Tibial nerve (tissue), 4 donors: Measurements from ENCODE around the gene SPTBN4. TPM values are rescaled to one million over a fixed set of nuclear protein-coding genes. Genes with fewer than 3 reads are reported as not detected.
"Not testable (repeated sequence)": the region's sequence is repeated elsewhere in the genome, so short reads cannot be mapped to it uniquely, and the experiment has no call there.

Source experiments
- DNase-seq, 2 donors: peaks; one replicate each; pipeline ENCODE4 v3.0.0-alpha.2; 2019; ENCODE audit warnings: low spot score in 2 of 2
- H3K27ac ChIP-seq, 4 donors: fragments of 200-600 bp; sonication (generic) in 3 of 4; one replicate each; pipeline ENCODE4 v1.5.1; 2017 to 2019; ENCODE audit warnings: mild to moderate bottlenecking in 1 of 4
- H3K27me3 ChIP-seq, 2 donors: fragments of 200-600 bp; sonication (generic) in 1 of 2; one replicate each; pipeline versions ENCODE4 v1.5.1 to v1.6.0; 2017 to 2019
- H3K36me3 ChIP-seq, 3 donors: fragments of 200-600 bp; sonication (generic); one replicate each; pipeline ENCODE4 v1.5.1; 2018 to 2019
- H3K4me1 ChIP-seq, 4 donors: fragments of 200-600 bp; sonication (generic) in 3 of 4; one replicate each; pipeline ENCODE4 v1.5.1; 2017 to 2019
- H3K4me3 ChIP-seq, 4 donors: fragments of 200-600 bp; sonication (generic) in 3 of 4; one replicate each; pipeline ENCODE4 v1.5.1; 2017 to 2019; ENCODE audit warnings: mild to moderate bottlenecking in 1 of 4, moderate library complexity in 1 of 4
- H3K9me3 ChIP-seq, 4 donors: fragments of 200-600 bp; sonication (generic) in 3 of 4; one replicate each; pipeline ENCODE4 v1.5.1; 2017 to 2019
- CTCF ChIP-seq, 5 experiments: fragments of 200-600 bp in 3 of 5; fragments of 450-650 bp in 2 of 5; sonication (generic) in 3 of 5; IDR thresholded peaks; one replicate each; pipeline ENCODE4 v1.5.1; 2016 to 2019; ENCODE audit warnings: antibody characterized with exemption in 5 of 5, mild to moderate bottlenecking in 3 of 5, moderate library complexity in 2 of 5
- EP300 ChIP-seq, 2 donors: sonication (generic); formaldehyde crosslinking; IDR thresholded peaks; one replicate each; pipeline ENCODE4 v1.6.1; 2017; ENCODE audit warnings: antibody characterized with exemption in 2 of 2, mild to moderate bottlenecking in 1 of 2
- POLR2A ChIP-seq, 2 donors: fragments of 450-650 bp; IDR thresholded peaks; one replicate each; pipeline ENCODE4 v1.6.1; 2017; ENCODE audit warnings: antibody characterized with exemption in 2 of 2, mild to moderate bottlenecking in 2 of 2, moderate library complexity in 2 of 2
- WGBS, 2 donors: methylation state at CpG; one replicate each; pipeline ENCODE4 v1.1.5; 2018; 5-methylcytosine and 5-hydroxymethylcytosine counted together
- total RNA-seq, 4 donors: library from RNA; depleted of rRNA; stranded (reverse); fragments of >200 nt; gene quantifications; one replicate each; pipeline ENCODE4 v1.1.0, GENCODE V29; 2016

SPTBN4 gene
- total RNA-seq, 4 donors from 2014 or later: 14.9 to 24.0 (median 19.7) TPM

- no peak for DNase-seq
- peak overlapping the region in 2 of 4 donors; percentile 83 to 96 for H3K4me3 ChIP-seq
- TF ChIP-seq POLR2A (IDR thresholded peaks at IDR 0.05): no peak
- no peak for TF ChIP-seq EP300 (IDR thresholded peaks at IDR 0.05)
- TF ChIP-seq CTCF (IDR thresholded peaks at IDR 0.05): no peak
- H3K27ac ChIP-seq: peak overlapping the region; percentile 95 to 100 (median 99)
- no peaks in the 10 kb centered on the region for H3K27me3 ChIP-seq
- peaks cover 0 to 49% (median 33%) of the 10 kb centered on the region in 4 donors for H3K4me1 ChIP-seq
- H3K9me3 ChIP-seq: no peaks in the 10 kb centered on the region
- peaks cover 0 to 13% (median 7%) of the 10 kb centered on the region in 3 donors for H3K36me3 ChIP-seq
- WGBS, 2 donors: 84 to 86% methylated on average over 6 of the region's 6 CpGs
Measured at GRCh38 chr19:40423938-40424337, 42.9 kb upstream of the SPTBN4 start.

- no peak for TF ChIP-seq EP300 (IDR thresholded peaks at IDR 0.05)
- TF ChIP-seq POLR2A (IDR thresholded peaks at IDR 0.05): no peak
- TF ChIP-seq CTCF (IDR thresholded peaks at IDR 0.05): no peak
- Histone ChIP-seq H3K4me1 (peaks cover 0 to 49% (median 33%) of the 10 kb centered on the region in 4 donors), H3K36me3 (peaks cover 0 to 13% (median 7%) of the 10 kb centered on the region in 3 donors), H3K27me3 (no peaks in the 10 kb centered on the region), H3K4me3 (peak overlapping the region; percentile 83 to 96 (median 94)), H3K9me3 (no peaks in the 10 kb centered on the region), H3K27ac (peak overlapping the region; percentile 95 to 100 (median 99))
- no peak for DNase-seq
- 1% methylated on average over 16 to 20 of the region's 28 CpGs for WGBS, 2 donors
Measured at GRCh38 chr19:40424637-40425449, 42.0 kb upstream of the SPTBN4 start.

GRCh38 chr19:40425450-40426287 lies 41.1 kb upstream of the SPTBN4 start, which contains the start of gene SERTAD1:
Gene SERTAD1, minus strand, starts transcription at chr19:40425992. Its CDS starts 2,446 bp downstream, at chr19:40423546.
- peaks cover 0 to 13% (median 7%) of the 10 kb centered on the region in 3 donors for H3K36me3 ChIP-seq
- peaks cover 0 to 44% (median 33%) of the 10 kb centered on the region in 4 donors for H3K4me1 ChIP-seq
- peak; percentile 100 for DNase-seq
- TF ChIP-seq CTCF (IDR thresholded peaks at IDR 0.05) (peak; percentile 83 to 97 (median 94)), POLR2A (IDR thresholded peaks at IDR 0.05) (peak; percentile 98 to 99), EP300 (IDR thresholded peaks at IDR 0.05) (peak; percentile 78 to 100)
- H3K4me3 ChIP-seq: peak within 1 kb of the TSS; percentile 83 to 96 (median 94)
- no peaks in the 10 kb centered on the region for H3K9me3 ChIP-seq
- H3K27ac ChIP-seq: peak within 1 kb of the TSS; percentile 95 to 100 (median 99)
- no peaks in the 10 kb centered on the region for H3K27me3 ChIP-seq
- WGBS, 2 donors: 1% methylated on average over 53 of the region's 75 CpGs

- not testable (repeated sequence) for H3K27ac ChIP-seq, H3K27me3 ChIP-seq, DNase-seq, H3K36me3 ChIP-seq, H3K9me3 ChIP-seq, H3K4me3 ChIP-seq
- H3K4me1 ChIP-seq: peaks cover 0 to 44% (median 34%) of the 10 kb centered on the region in 4 donors
- WGBS, 2 donors: 89 to 90% methylated on average over 7 of the region's 7 CpGs
Measured at GRCh38 chr19:40428197-40428596, 38.6 kb upstream of the SPTBN4 start.

- 96% methylated on average over 10 of the region's 10 CpGs for WGBS, 2 donors
- H3K4me3 ChIP-seq, H3K27ac ChIP-seq, DNase-seq, H3K36me3 ChIP-seq, H3K9me3 ChIP-seq, H3K27me3 ChIP-seq: not testable (repeated sequence)
- peaks cover 0 to 41% (median 22%) of the 10 kb centered on the region in 4 donors for H3K4me1 ChIP-seq
Measured at GRCh38 chr19:40430242-40430641, 36.6 kb upstream of the SPTBN4 start.
